ENCODE data around the gene FAM114A2.

GRCh38 chr5:154065971-154066370 lies 27.3 kb upstream of the FAM114A2 start:
- TF ChIP-seq POLR2A (IDR thresholded peaks at IDR 0.05) (no peak), CTCF (IDR thresholded peaks at IDR 0.05) (no peak)

All from heart left ventricle (tissue), 13 donors.